ENCODE measurements around the gene PKD2.

DNA sequence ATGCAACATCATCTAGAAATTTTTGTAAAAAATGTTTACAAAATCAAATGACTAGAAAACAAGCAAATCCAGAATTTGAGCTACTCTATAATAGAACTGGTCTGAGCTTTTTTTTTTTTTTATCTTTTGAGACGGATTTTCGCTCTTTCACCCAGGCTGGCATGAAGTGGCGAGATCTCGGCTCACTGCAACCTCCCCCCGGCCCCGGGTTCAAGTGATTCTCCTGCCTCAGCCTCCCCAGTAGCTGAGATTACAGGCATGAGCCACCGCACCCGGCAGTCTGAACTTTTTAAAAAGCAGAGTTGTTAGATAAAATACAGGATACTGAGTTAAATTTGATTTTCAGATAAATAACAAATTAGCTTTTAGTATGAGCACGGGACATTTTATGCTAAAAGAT is 20.9 kb upstream of the PKD2 start:
- TF ChIP-seq CTCF (conservative IDR thresholded peaks at IDR 0.05; ENCODE audit: low read length) (no peak), EZH2phosphoT487 (IDR thresholded peaks at IDR 0.05; ENCODE audit: borderline replicate concordance, low read depth, low read length) (no peak)

Measured in OCI-LY7 (cell line).